ENCODE data around the gene SPAG5. TPM values are rescaled to one million over a fixed set of nuclear protein-coding genes. Genes with fewer than 3 reads are reported as not detected.

Gene SPAG5
- total and polyA plus RNA-seq, 9 donors: 16.1 to 42.0 (median 30.9) TPM

- H3K4me3 ChIP-seq (ENCODE audit: low read length): no peak overlapping the region
- H3K27ac ChIP-seq (ENCODE audit: low read length): no peak overlapping the region
- DNase-seq: no peak
- H3K4me1 ChIP-seq (ENCODE audit: control insufficient read depth, insufficient read depth, low read length): peaks cover 3% of the 10 kb centered on the region
- no peaks in the 10 kb centered on the region for H3K9me3 ChIP-seq (replicated peaks; ENCODE audit: control insufficient read depth, low read depth, low read length)
- peaks cover 12% of the 10 kb centered on the region for H3K36me3 ChIP-seq (ENCODE audit: control insufficient read depth, insufficient read depth, low read length)
- no peaks in the 10 kb centered on the region for H3K27me3 ChIP-seq (ENCODE audit: control insufficient read depth, insufficient read depth, low read length)
- 100% methylated on average over 1 of the region's 2 CpGs for whole genome bisulfite sequencing (ENCODE audit: insufficient coverage)
Measured at GRCh38 chr17:28545141-28545503, 53.7 kb downstream of the SPAG5 start.

GRCh38 chr17:28544402-28545140, 54.3 kb downstream of the SPAG5 start:
- H3K9me3 ChIP-seq (replicated peaks; ENCODE audit: control insufficient read depth, low read depth, low read length): no peaks in the 10 kb centered on the region
- H3K36me3 ChIP-seq (ENCODE audit: control insufficient read depth, insufficient read depth, low read length): peaks cover 12% of the 10 kb centered on the region
- DNase-seq: no peak
- peaks cover 3% of the 10 kb centered on the region for H3K4me1 ChIP-seq (ENCODE audit: control insufficient read depth, insufficient read depth, low read length)
- H3K27me3 ChIP-seq (ENCODE audit: control insufficient read depth, insufficient read depth, low read length): no peaks in the 10 kb centered on the region
- H3K27ac ChIP-seq (ENCODE audit: low read length): no peak overlapping the region
- WGBS (ENCODE audit: insufficient coverage): 78% methylated on average over 2 of the region's 4 CpGs
- no peak overlapping the region for H3K4me3 ChIP-seq (ENCODE audit: low read length)

GRCh38 chr17:28541439-28541838, 57.4 kb downstream of the SPAG5 start:
- H3K27me3 ChIP-seq (ENCODE audit: control insufficient read depth, insufficient read depth, low read length): no peaks in the 10 kb centered on the region
- no peak overlapping the region for H3K4me3 ChIP-seq (ENCODE audit: low read length)
- H3K9me3 ChIP-seq (replicated peaks; ENCODE audit: control insufficient read depth, low read depth, low read length): no peaks in the 10 kb centered on the region
- H3K4me1 ChIP-seq (ENCODE audit: control insufficient read depth, insufficient read depth, low read length): no peaks in the 10 kb centered on the region
- no peak for DNase-seq
- no peak overlapping the region for H3K27ac ChIP-seq (ENCODE audit: low read length)
- H3K36me3 ChIP-seq (ENCODE audit: control insufficient read depth, insufficient read depth, low read length): no peaks in the 10 kb centered on the region
- WGBS (ENCODE audit: insufficient coverage): 70% methylated on average over 2 of the region's 4 CpGs

GRCh38 chr17:28540231-28540630, 58.6 kb downstream of the SPAG5 start:
- Histone ChIP-seq H3K9me3 (replicated peaks; ENCODE audit: control insufficient read depth, low read depth, low read length) (no peaks in the 10 kb centered on the region), H3K27ac (ENCODE audit: low read length) (no peak overlapping the region)
- 89% methylated on average over 3 of the region's 4 CpGs for WGBS (ENCODE audit: insufficient coverage)

GRCh38 chr17:28538296-28538895, 60.4 kb downstream of the SPAG5 start:
- no peak overlapping the region for H3K27ac ChIP-seq (ENCODE audit: low read length)
- H3K4me3 ChIP-seq (ENCODE audit: low read length): no peak overlapping the region
- 83% methylated on average over 14 of the region's 14 CpGs for WGBS (ENCODE audit: insufficient coverage)
- no peaks in the 10 kb centered on the region for H3K36me3 ChIP-seq (ENCODE audit: control insufficient read depth, insufficient read depth, low read length)
- H3K27me3 ChIP-seq (ENCODE audit: control insufficient read depth, insufficient read depth, low read length): no peaks in the 10 kb centered on the region
- DNase-seq: no peak
- no peaks in the 10 kb centered on the region for H3K4me1 ChIP-seq (ENCODE audit: control insufficient read depth, insufficient read depth, low read length)
- no peaks in the 10 kb centered on the region for H3K9me3 ChIP-seq (replicated peaks; ENCODE audit: control insufficient read depth, low read depth, low read length)

More at GRCh38 chr17:28540231-28540630, 58.6 kb downstream of the SPAG5 start:
- Histone ChIP-seq H3K4me3 (ENCODE audit: low read length) (no peak overlapping the region), H3K4me1 (ENCODE audit: control insufficient read depth, insufficient read depth, low read length) (no peaks in the 10 kb centered on the region), H3K27me3 (ENCODE audit: control insufficient read depth, insufficient read depth, low read length) (no peaks in the 10 kb centered on the region), H3K36me3 (ENCODE audit: control insufficient read depth, insufficient read depth, low read length) (no peaks in the 10 kb centered on the region)
- DNase-seq: no peak

GRCh38 chr17:28537219-28537610, 61.6 kb downstream of the SPAG5 start:
- H3K36me3 ChIP-seq (ENCODE audit: control insufficient read depth, insufficient read depth, low read length): no peaks in the 10 kb centered on the region
- H3K9me3 ChIP-seq (replicated peaks; ENCODE audit: control insufficient read depth, low read depth, low read length): no peaks in the 10 kb centered on the region
- 77% methylated on average over 7 of the region's 12 CpGs for WGBS (ENCODE audit: insufficient coverage)
- no peak overlapping the region for H3K4me3 ChIP-seq (ENCODE audit: low read length)
- H3K27me3 ChIP-seq (ENCODE audit: control insufficient read depth, insufficient read depth, low read length): no peaks in the 10 kb centered on the region
- H3K27ac ChIP-seq (ENCODE audit: low read length): no peak overlapping the region
- no peak for DNase-seq
- no peaks in the 10 kb centered on the region for H3K4me1 ChIP-seq (ENCODE audit: control insufficient read depth, insufficient read depth, low read length)

- Histone ChIP-seq H3K9me3 (replicated peaks; ENCODE audit: control insufficient read depth, low read depth, low read length) (no peaks in the 10 kb centered on the region), H3K4me1 (ENCODE audit: control insufficient read depth, insufficient read depth, low read length) (no peaks in the 10 kb centered on the region), H3K36me3 (ENCODE audit: control insufficient read depth, insufficient read depth, low read length) (no peaks in the 10 kb centered on the region), H3K27ac (ENCODE audit: low read length) (no peak overlapping the region), H3K27me3 (ENCODE audit: control insufficient read depth, insufficient read depth, low read length) (peaks cover under 1% of the 10 kb centered on the region), H3K4me3 (ENCODE audit: low read length) (no peak overlapping the region)
- no peak for DNase-seq
- WGBS (ENCODE audit: insufficient coverage): 52% methylated on average over 5 of the region's 9 CpGs
Measured at GRCh38 chr17:28536532-28537218, 62.1 kb downstream of the SPAG5 start.

GRCh38 chr17:28534740-28535375, 64.0 kb downstream of the SPAG5 start:
- WGBS (ENCODE audit: insufficient coverage): 78% methylated on average over 8 of the region's 11 CpGs
- Histone ChIP-seq H3K4me1 (ENCODE audit: control insufficient read depth, insufficient read depth, low read length) (no peaks in the 10 kb centered on the region), H3K4me3 (ENCODE audit: low read length) (no peak overlapping the region), H3K27ac (ENCODE audit: low read length) (no peak overlapping the region), H3K9me3 (replicated peaks; ENCODE audit: control insufficient read depth, low read depth, low read length) (no peaks in the 10 kb centered on the region), H3K36me3 (ENCODE audit: control insufficient read depth, insufficient read depth, low read length) (no peaks in the 10 kb centered on the region), H3K27me3 (ENCODE audit: control insufficient read depth, insufficient read depth, low read length) (peaks cover 12% of the 10 kb centered on the region)
- DNase-seq: no peak

GRCh38 chr17:28533091-28533807, 65.6 kb downstream of the SPAG5 start:
- Histone ChIP-seq H3K9me3 (replicated peaks; ENCODE audit: control insufficient read depth, low read depth, low read length) (no peaks in the 10 kb centered on the region), H3K27ac (ENCODE audit: low read length) (no peak overlapping the region), H3K36me3 (ENCODE audit: control insufficient read depth, insufficient read depth, low read length) (no peaks in the 10 kb centered on the region), H3K27me3 (ENCODE audit: control insufficient read depth, insufficient read depth, low read length) (peaks cover 12% of the 10 kb centered on the region), H3K4me1 (ENCODE audit: control insufficient read depth, insufficient read depth, low read length) (no peaks in the 10 kb centered on the region), H3K4me3 (ENCODE audit: low read length) (no peak overlapping the region)
- no peak for DNase-seq
- WGBS (ENCODE audit: insufficient coverage): 71% methylated on average over 13 of the region's 16 CpGs

Data from muscle of leg (tissue), 11 donors.